K562 (cell line): ENCODE measurements around the gene GUCA1A. TPM values are rescaled to one million over a fixed set of nuclear protein-coding genes. Genes with fewer than 3 reads are reported as not detected.

Source experiments
- ETV1 ChIP-seq: fragments of 450-650 bp; conservative IDR thresholded peaks from 2 replicates; pipeline ENCODE4 v1.6.1; 2016; ENCODE audit warnings: missing genetic modification characterization, control low read depth, low read depth, missing compliant biosample characterization
- FOSL1 ChIP-seq: fragments of 200-800 bp; sonication (Bioruptor generic); conservative IDR thresholded peaks from 2 replicates; pipeline ENCODE4 v1.6.1; 2016; ENCODE audit warnings: missing genetic modification characterization, missing compliant biosample characterization
- FOXK1 ChIP-seq: sonication (generic); formaldehyde crosslinking; IDR thresholded peaks from 2 replicates; pipeline ENCODE4 v1.8.0; 2022; ENCODE audit warnings: missing genetic modification reagents, mild to moderate bottlenecking, borderline replicate concordance
- HDAC2 ChIP-seq: fragments of 450-650 bp; IDR thresholded peaks from 2 replicates; pipeline ENCODE4 v1.6.1; 2016; ENCODE audit warnings: mild to moderate bottlenecking
- HDGF ChIP-seq: fragments of 450-650 bp; IDR thresholded peaks from 2 replicates; pipeline ENCODE4 v1.6.1; 2016
- KDM1A ChIP-seq, 2 experiments: fragments of 450-650 bp; IDR thresholded peaks; 2 replicates each; pipeline ENCODE4 v1.6.1; 2016; ENCODE audit warnings: mild to moderate bottlenecking in 2 of 2
- NBN ChIP-seq: fragments of 450-650 bp; IDR thresholded peaks from 2 replicates; pipeline ENCODE4 v1.6.1; 2016; ENCODE audit warnings: low read depth, mild to moderate bottlenecking
- NR2F6 ChIP-seq: fragments of 450-650 bp; formaldehyde crosslinking; IDR thresholded peaks from 2 replicates; pipeline ENCODE4 v1.4.0; 2020; ENCODE audit warnings: mild to moderate bottlenecking
- SOX6 ChIP-seq: fragments of 450-650 bp; IDR thresholded peaks from 2 replicates; pipeline ENCODE4 v1.6.1; 2014; ENCODE audit warnings: mild to moderate bottlenecking
- SPI1 ChIP-seq: IDR thresholded peaks from 2 replicates; pipeline ENCODE4 v1.6.1; 2011; ENCODE audit warnings: low read depth, low read length, control low read depth, borderline replicate concordance
- ZFP1 ChIP-seq: fragments of 450-650 bp; formaldehyde crosslinking; IDR thresholded peaks from 2 replicates; pipeline ENCODE4 v1.4.0; 2020; ENCODE audit warnings: mild to moderate bottlenecking, mixed read lengths
- ZFX ChIP-seq: sonication (generic); formaldehyde crosslinking; IDR thresholded peaks from 2 replicates; pipeline ENCODE4 v1.8.0; 2022; ENCODE audit warnings: mild to moderate bottlenecking, missing genetic modification reagents, moderate library complexity
- ZNF507 ChIP-seq: conservative IDR thresholded peaks from 2 replicates; pipeline ENCODE4 v1.6.1; 2017; ENCODE audit warnings: missing genetic modification characterization, missing compliant biosample characterization
- polyA plus RNA-seq, 8 experiments: library from polyadenylated mRNA; depleted of rRNA in 4 of 8; stranded (reverse) in 5 of 8; unstranded in 3 of 8; fragments of >200 nt; fragmentation: Nextera tagmentation in 2 of 8; fragmentation: Illumina TruSeq in 1 of 8; extraction: Ambion mirVana in 2 of 8; extraction: Trizol in 1 of 8; gene quantifications; 2 replicates each; pipeline versions ENCODE4 v1.2.1 to v1.2.3, GENCODE V29; 2011 to 2014; ENCODE audit warnings: inconsistent platforms in 1 of 8, missing spikeins in 1 of 8
- total RNA-seq, 7 experiments: library from RNA; depleted of rRNA in 6 of 7; stranded (reverse); fragments of >200 nt in 6 of 7; fragmentation: Illumina TruSeq in 2 of 7; extraction: Trizol in 2 of 7; gene quantifications; 2 replicates each; pipeline versions ENCODE4 v1.2.1 to v1.2.3, GENCODE V29; 2011 to 2021; ENCODE audit warnings: low replicate concordance in 1 of 7
- TF ChIP-seq, protein P1 (sequence below): sonication (generic); formaldehyde crosslinking; IDR thresholded peaks from 2 replicates; pipeline ENCODE4 v1.9.0; 2022; ENCODE audit warnings: mild to moderate bottlenecking, missing genetic modification reagents
- TF ChIP-seq, protein P2 (sequence below): IDR thresholded peaks from 2 replicates; pipeline ENCODE4 v1.6.1; 2011; ENCODE audit warnings: borderline replicate concordance, low read depth, mild to moderate bottlenecking, moderate library complexity, low read length; ENCODE audit not compliant: insufficient read depth, poor library complexity, severe bottlenecking
- TF ChIP-seq, protein P3 (sequence below): sonication (generic); formaldehyde crosslinking; IDR thresholded peaks from 2 replicates; pipeline ENCODE4 v1.8.1; 2023; ENCODE audit warnings: mild to moderate bottlenecking, missing genetic modification reagents
- TF ChIP-seq, protein P4 (sequence below): fragments of 450-650 bp; formaldehyde crosslinking; IDR thresholded peaks from 2 replicates; pipeline ENCODE4 v1.4.0; 2022; ENCODE audit warnings: missing genetic modification characterization
- TF ChIP-seq, protein P5 (sequence below), 2 experiments: fragments of 150-350 bp in 1 of 2; IDR thresholded peaks; 2 replicates each; pipeline ENCODE4 v1.6.1; 2012 to 2016; ENCODE audit warnings: low read depth in 2 of 2, low read length in 2 of 2, mild to moderate bottlenecking in 1 of 2, moderate library complexity in 1 of 2

GUCA1A gene
- total and polyA plus RNA-seq, 9 of the 15 experiments (the other 6 are each of a cell fraction or from before 2014, with no cell fraction given), result not detected

DNA sequence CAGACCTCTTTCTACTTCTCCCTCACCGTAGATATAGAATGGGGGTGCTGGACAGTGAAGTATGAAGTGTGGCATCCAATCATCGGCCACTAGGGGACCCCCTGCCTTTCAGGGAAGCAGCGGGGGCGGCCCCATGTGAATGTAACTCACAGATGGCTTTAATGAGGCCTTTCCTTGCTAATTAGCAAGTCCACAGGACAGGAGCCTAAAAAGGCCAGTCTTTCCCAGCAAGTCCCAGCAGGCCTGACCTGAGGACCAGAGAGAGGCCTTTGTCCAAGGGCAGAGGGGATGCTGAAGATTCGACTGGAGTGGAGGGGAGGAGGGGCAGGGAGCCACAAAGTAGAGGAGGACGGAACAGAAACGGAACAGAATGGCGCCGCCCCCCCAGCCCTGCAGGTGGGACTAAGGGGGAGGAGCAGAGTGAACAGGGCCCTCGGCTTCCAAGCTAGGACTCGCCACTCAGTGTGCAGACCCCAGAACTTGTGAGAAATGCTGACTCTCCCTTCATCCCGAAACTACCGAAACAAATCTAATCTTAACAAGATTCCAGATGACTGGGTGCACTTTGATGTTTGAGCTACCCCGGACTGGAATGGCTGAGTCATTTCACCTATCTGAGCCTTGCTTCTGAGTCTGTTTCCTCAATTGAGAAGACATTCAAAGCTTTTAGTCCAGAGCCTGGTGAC lies 36.5 kb upstream of the GUCA1A start (continued):
- TF ChIP-seq, protein P1, sequence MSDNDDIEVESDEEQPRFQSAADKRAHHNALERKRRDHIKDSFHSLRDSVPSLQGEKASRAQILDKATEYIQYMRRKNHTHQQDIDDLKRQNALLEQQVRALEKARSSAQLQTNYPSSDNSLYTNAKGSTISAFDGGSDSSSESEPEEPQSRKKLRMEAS (CRISPR knock-in tag), result peak; percentile 44; the same call in 1 of the 2 replicates
- TF ChIP-seq, protein P2, sequence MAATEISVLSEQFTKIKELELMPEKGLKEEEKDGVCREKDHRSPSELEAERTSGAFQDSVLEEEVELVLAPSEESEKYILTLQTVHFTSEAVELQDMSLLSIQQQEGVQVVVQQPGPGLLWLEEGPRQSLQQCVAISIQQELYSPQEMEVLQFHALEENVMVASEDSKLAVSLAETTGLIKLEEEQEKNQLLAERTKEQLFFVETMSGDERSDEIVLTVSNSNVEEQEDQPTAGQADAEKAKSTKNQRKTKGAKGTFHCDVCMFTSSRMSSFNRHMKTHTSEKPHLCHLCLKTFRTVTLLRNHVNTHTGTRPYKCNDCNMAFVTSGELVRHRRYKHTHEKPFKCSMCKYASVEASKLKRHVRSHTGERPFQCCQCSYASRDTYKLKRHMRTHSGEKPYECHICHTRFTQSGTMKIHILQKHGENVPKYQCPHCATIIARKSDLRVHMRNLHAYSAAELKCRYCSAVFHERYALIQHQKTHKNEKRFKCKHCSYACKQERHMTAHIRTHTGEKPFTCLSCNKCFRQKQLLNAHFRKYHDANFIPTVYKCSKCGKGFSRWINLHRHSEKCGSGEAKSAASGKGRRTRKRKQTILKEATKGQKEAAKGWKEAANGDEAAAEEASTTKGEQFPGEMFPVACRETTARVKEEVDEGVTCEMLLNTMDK, result peak; percentile 50
- TF ChIP-seq HDGF, result peak; percentile 81; the same call in 1 of the 2 replicates
- peak; percentile 89 for TF ChIP-seq FOSL1 (tag)
- 0 out of 2 replicates have a peak, but pooled peaks have one; percentile 40 for TF ChIP-seq ETV1
- TF ChIP-seq, protein P3, sequence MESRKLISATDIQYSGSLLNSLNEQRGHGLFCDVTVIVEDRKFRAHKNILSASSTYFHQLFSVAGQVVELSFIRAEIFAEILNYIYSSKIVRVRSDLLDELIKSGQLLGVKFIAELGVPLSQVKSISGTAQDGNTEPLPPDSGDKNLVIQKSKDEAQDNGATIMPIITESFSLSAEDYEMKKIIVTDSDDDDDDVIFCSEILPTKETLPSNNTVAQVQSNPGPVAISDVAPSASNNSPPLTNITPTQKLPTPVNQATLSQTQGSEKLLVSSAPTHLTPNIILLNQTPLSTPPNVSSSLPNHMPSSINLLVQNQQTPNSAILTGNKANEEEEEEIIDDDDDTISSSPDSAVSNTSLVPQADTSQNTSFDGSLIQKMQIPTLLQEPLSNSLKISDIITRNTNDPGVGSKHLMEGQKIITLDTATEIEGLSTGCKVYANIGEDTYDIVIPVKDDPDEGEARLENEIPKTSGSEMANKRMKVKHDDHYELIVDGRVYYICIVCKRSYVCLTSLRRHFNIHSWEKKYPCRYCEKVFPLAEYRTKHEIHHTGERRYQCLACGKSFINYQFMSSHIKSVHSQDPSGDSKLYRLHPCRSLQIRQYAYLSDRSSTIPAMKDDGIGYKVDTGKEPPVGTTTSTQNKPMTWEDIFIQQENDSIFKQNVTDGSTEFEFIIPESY (CRISPR knock-in tag), result peak; percentile 44; the same call in 1 of the 2 replicates
- TF ChIP-seq FOXK1 (CRISPR knock-in tag), result peak; percentile 41; the same call in 1 of the 2 replicates
- TF ChIP-seq ZFP1 (CRISPR knock-in tag), result no peak
- 0 out of 2 replicates have a peak, but pooled peaks have one; percentile 39 for TF ChIP-seq NBN
- TF ChIP-seq SOX6, result 0 out of 2 replicates have a peak, but pooled peaks have one; percentile 11
- TF ChIP-seq KDM1A (IDR thresholded peaks at IDR 0.05), result peak; percentile 65 to 73
- TF ChIP-seq, protein P4, sequence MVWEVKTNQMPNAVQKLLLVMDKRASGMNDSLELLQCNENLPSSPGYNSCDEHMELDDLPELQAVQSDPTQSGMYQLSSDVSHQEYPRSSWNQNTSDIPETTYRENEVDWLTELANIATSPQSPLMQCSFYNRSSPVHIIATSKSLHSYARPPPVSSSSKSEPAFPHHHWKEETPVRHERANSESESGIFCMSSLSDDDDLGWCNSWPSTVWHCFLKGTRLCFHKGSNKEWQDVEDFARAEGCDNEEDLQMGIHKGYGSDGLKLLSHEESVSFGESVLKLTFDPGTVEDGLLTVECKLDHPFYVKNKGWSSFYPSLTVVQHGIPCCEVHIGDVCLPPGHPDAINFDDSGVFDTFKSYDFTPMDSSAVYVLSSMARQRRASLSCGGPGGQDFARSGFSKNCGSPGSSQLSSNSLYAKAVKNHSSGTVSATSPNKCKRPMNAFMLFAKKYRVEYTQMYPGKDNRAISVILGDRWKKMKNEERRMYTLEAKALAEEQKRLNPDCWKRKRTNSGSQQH (CRISPR knock-in tag), result no peak
- TF ChIP-seq ZFX (CRISPR knock-in tag), result peak; percentile 38; the same call in 1 of the 2 replicates
- no peak for TF ChIP-seq NR2F6
- TF ChIP-seq SPI1, result peak; percentile 4; the same call in 1 of the 2 replicates
- TF ChIP-seq ZNF507 (tag), result no peak
- peak; percentile 52; the same call in 1 of the 2 replicates for TF ChIP-seq HDAC2
- TF ChIP-seq, protein P5, sequence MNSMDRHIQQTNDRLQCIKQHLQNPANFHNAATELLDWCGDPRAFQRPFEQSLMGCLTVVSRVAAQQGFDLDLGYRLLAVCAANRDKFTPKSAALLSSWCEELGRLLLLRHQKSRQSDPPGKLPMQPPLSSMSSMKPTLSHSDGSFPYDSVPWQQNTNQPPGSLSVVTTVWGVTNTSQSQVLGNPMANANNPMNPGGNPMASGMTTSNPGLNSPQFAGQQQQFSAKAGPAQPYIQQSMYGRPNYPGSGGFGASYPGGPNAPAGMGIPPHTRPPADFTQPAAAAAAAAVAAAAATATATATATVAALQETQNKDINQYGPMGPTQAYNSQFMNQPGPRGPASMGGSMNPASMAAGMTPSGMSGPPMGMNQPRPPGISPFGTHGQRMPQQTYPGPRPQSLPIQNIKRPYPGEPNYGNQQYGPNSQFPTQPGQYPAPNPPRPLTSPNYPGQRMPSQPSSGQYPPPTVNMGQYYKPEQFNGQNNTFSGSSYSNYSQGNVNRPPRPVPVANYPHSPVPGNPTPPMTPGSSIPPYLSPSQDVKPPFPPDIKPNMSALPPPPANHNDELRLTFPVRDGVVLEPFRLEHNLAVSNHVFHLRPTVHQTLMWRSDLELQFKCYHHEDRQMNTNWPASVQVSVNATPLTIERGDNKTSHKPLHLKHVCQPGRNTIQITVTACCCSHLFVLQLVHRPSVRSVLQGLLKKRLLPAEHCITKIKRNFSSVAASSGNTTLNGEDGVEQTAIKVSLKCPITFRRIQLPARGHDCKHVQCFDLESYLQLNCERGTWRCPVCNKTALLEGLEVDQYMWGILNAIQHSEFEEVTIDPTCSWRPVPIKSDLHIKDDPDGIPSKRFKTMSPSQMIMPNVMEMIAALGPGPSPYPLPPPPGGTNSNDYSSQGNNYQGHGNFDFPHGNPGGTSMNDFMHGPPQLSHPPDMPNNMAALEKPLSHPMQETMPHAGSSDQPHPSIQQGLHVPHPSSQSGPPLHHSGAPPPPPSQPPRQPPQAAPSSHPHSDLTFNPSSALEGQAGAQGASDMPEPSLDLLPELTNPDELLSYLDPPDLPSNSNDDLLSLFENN (IDR thresholded peaks at IDR 0.05; ENCODE audit: low read depth in 2 of 2, low read length in 2 of 2), result peak in 1 of 2 experiments; percentile 28; a peak in 1 of 4 replicates
